Ishikawa (cell line): ENCODE results near the gene PTGS1.

Experiments used
- CEBPB ChIP-seq: IDR thresholded peaks from 2 replicates; pipeline ENCODE4 v1.6.1; 2012
- CREB1 ChIP-seq: IDR thresholded peaks from 2 replicates; pipeline ENCODE4 v1.6.1; 2012; ENCODE audit warnings: low read depth
- EGR1 ChIP-seq: IDR thresholded peaks from 2 replicates; pipeline ENCODE4 v1.6.1; 2012
- EP300 ChIP-seq: IDR thresholded peaks from 2 replicates; pipeline ENCODE4 v1.6.1; 2012; ENCODE audit warnings: borderline replicate concordance
- FOXM1 ChIP-seq: IDR thresholded peaks from 2 replicates; pipeline ENCODE4 v1.6.1; 2012; ENCODE audit warnings: low read depth, borderline replicate concordance
- MAX ChIP-seq: IDR thresholded peaks from 2 replicates; pipeline ENCODE4 v1.6.1; 2012
- NFIC ChIP-seq: IDR thresholded peaks from 2 replicates; pipeline ENCODE4 v1.6.1; 2012
- RAD21 ChIP-seq: IDR thresholded peaks from 2 replicates; pipeline ENCODE4 v1.6.1; 2012; ENCODE audit warnings: low read depth
- REST ChIP-seq: IDR thresholded peaks from 2 replicates; pipeline ENCODE4 v1.6.1; 2012; ENCODE audit warnings: low read depth, mild to moderate bottlenecking
- TAF1 ChIP-seq: IDR thresholded peaks from 2 replicates; pipeline ENCODE4 v1.6.1; 2012; ENCODE audit warnings: low read depth, mild to moderate bottlenecking
- TCF12 ChIP-seq: IDR thresholded peaks from 2 replicates; pipeline ENCODE4 v1.6.1; 2012; ENCODE audit warnings: low read depth
- TEAD4 ChIP-seq: IDR thresholded peaks from 2 replicates; pipeline ENCODE4 v1.6.1; 2012
- USF1 ChIP-seq: IDR thresholded peaks from 2 replicates; pipeline ENCODE4 v1.6.1; 2012
- YY1 ChIP-seq: IDR thresholded peaks from 2 replicates; pipeline ENCODE4 v1.6.1; 2012; ENCODE audit warnings: low read depth
- ZBTB7A ChIP-seq: IDR thresholded peaks from 2 replicates; pipeline ENCODE4 v1.6.1; 2012; ENCODE audit warnings: low read depth

The PTGS1 gene

GRCh38 chr9:122334916-122335315, 35.9 kb upstream of the PTGS1 start:
- TF ChIP-seq TAF1 (no peak), CREB1 (no peak), YY1 (no peak), MAX (no peak), EP300 (no peak), REST (no peak), RAD21 (no peak)

- TF ChIP-seq CEBPB (no peak), TCF12 (no peak), RAD21 (no peak), USF1 (no peak), FOXM1 (no peak), MAX (no peak)
Measured at GRCh38 chr9:122336189-122336588, 34.6 kb upstream of the PTGS1 start.

- TF ChIP-seq CREB1: no peak
- TF ChIP-seq NFIC: no peak
- no peak for TF ChIP-seq MAX
- no peak for TF ChIP-seq RAD21
- TF ChIP-seq REST: no peak
- TF ChIP-seq FOXM1: no peak
- TF ChIP-seq ZBTB7A: no peak
- TF ChIP-seq USF1: no peak
- no peak for TF ChIP-seq YY1
- no peak for TF ChIP-seq EP300
- TF ChIP-seq EGR1: no peak
- no peak for TF ChIP-seq TAF1
- no peak for TF ChIP-seq TEAD4
- no peak for TF ChIP-seq CEBPB
- TF ChIP-seq TCF12: no peak
Measured at GRCh38 chr9:122336866-122337555, 33.8 kb upstream of the PTGS1 start.

- TF ChIP-seq TAF1 (no peak), EP300 (no peak), MAX (no peak), REST (no peak), CREB1 (no peak), NFIC (no peak)
Measured at GRCh38 chr9:122337556-122337929, 33.3 kb upstream of the PTGS1 start.

GRCh38 chr9:122338536-122338935, 32.3 kb upstream of the PTGS1 start:
- TF ChIP-seq NFIC: no peak
- no peak for TF ChIP-seq RAD21
- no peak for TF ChIP-seq TAF1
- no peak for TF ChIP-seq FOXM1
- TF ChIP-seq YY1: no peak
